GM19328 (cell line): Measurements from ENCODE around the gene TGOLN2.
"Not testable (repeated sequence)": the region's sequence is repeated elsewhere in the genome, so short reads cannot be mapped to it uniquely, and the experiment has no call there.

Experiments
- ATAC-seq: cut with Tn5 transposase; IDR thresholded peaks from one replicate; pipeline ENCODE4 v1.9.1; 2021; ENCODE audit warnings: mild to moderate bottlenecking, moderate library complexity; ENCODE audit not compliant: unreplicated experiment

The TGOLN2 gene

DNA sequence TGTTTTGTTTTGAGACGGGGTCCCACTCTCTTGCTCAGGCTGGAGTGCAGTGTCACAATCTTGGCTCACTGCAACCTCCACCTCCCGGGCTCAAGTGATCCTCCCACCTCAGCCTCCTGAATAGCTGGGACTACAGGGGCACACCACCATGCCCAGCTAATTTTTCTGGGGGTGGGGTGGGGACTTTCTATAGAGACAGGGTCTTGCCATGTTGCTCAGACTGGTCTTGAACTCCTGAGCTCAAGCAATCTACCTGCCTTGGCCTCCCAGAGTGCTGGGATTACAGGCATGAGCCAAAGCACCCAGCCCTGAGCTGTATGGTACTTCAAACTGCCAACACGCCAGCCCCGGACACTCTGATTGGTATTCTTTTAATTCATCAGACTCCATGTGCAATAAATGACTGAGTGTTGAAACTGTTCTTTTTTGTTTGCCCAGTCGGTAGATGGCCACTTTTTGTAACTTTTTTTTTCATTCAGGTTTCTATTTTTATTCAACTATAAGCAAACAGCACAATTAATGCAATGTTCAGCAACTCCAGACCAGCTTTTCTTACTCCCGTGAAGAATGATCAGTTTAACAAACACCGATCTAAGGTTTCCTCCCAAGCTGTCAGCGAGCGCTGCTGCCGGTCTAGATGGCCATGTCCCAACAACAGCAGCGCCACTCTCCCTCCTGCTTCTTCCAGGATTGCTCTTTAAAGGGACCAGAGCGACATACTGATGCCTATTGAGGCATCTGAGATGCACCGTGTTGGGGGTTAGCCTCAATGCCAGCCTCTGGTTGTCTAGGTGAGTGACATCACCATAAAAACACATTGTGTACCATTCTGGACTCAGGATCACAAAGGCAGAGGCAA is 12.5 kb upstream of the TGOLN2 start:
- ATAC-seq: no peak

DNA sequence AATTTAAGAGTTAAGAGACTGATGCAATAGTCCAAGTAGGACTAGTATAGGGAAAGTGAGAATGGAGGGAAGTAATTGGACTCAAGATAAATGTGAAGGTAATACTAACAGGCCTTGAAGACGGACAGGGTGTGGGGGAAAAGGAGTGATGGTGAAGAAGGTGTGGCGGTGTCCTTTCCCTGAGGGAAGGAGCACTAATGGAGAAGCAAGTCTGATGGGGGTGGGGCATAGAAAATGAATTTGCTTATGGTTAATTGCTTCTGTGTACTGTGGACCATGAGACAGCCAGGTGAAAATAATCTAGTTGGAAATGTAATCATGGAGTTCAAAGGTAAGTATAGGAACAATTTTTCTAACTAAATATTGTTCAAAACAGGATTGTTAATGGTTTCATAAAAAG is 7.1 kb upstream of the TGOLN2 start:
- ATAC-seq: no peak

DNA sequence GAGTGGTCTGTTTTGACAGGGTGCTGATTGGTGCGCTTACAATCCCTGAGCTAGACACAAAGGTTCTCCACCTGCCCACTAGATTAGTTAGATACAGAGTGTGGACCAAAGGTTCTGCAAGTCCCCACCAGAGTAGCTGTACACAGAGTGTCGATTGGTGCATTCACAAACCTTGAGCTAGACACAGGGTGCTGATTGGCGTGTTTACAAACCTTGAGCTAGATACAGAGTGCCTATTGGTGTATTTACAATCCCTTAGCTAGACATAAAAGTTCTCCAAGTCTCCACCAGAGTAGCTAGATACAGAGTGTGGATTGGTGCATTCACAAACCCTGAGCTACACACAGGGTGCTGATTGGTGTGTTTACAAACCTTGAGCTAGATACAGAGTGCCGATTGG is 6.1 kb upstream of the TGOLN2 start:
- ATAC-seq: not testable (repeated sequence)

DNA sequence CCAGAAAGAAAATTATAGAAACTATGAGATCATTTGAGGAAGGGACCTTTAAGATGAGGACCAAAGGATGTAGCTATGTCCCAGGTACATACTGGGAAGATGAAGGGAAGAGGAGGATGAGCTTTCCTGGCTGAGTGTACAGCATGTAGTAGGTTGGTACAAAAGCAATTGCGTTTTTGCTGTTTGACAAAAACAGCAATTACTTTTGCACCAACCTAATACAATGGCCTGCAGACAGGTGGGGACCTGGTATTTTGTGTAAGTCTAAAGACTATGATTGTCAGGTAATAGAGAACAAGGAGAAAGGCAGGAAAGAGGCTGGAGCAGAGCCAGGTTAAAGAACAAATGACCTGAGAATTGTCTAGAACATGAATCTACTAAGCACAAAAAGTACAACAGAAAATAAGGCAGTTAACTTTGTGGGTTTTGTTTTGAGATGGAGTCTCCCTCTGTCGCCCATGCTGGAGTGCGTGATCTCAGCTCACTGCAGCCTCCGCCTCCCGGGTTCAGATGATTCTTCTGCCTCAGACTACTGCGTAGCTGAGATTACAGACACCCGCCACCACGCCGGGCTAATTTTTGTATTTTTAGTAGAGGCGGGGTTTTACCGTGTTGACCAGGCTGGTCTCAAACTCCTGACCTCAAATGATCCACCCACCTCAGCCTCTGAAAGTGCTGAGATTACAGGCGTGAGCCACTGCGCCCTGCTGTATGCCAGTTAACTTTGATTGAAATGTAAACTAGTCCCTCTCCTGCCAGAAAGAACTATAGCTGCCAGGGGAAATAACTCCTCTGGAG is 3.2 kb upstream of the TGOLN2 start:
- no peak for ATAC-seq

DNA sequence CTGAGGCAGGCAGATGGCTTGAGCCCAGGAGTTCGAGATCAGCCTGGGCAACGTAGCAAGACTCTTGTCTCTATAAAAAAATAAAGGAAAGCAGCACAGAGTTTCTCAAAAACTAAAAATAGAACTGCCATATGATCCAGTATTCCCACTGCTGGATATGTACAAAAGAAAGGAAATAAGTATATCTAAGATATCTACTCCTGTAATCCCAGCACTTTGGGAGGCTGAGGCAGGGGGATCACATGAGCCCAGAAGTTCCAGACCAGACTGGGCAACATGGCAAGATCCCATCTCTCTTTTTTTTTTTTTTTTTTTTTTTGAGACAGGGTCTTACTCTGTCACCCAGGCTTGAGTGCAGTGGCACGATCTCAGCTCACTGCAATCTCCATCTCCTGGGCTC is 1.9 kb upstream of the TGOLN2 start:
- ATAC-seq: not testable (repeated sequence)

DNA sequence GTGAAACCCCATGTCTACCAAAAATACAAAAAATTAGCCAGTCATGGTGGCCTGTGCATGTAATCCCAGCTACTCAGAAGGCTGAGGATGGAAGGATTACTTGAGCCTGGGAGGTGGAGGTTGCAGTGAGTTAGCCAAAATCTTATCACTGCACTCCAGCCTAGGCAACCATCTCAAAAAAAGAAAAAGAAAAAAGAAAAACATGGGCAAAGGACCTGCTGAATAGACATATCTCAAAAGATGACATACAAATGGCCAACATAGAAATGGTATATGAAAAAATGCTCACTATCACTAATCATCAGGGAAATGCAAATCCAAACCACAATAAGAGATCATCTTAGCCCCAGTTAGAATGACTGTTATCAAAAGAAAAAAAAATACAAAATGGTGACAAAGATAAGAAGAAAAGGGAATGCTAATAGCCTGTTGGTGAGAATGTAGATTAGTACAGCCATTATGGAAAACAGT is 1.4 kb upstream of the TGOLN2 start:
- ATAC-seq: no peak

DNA sequence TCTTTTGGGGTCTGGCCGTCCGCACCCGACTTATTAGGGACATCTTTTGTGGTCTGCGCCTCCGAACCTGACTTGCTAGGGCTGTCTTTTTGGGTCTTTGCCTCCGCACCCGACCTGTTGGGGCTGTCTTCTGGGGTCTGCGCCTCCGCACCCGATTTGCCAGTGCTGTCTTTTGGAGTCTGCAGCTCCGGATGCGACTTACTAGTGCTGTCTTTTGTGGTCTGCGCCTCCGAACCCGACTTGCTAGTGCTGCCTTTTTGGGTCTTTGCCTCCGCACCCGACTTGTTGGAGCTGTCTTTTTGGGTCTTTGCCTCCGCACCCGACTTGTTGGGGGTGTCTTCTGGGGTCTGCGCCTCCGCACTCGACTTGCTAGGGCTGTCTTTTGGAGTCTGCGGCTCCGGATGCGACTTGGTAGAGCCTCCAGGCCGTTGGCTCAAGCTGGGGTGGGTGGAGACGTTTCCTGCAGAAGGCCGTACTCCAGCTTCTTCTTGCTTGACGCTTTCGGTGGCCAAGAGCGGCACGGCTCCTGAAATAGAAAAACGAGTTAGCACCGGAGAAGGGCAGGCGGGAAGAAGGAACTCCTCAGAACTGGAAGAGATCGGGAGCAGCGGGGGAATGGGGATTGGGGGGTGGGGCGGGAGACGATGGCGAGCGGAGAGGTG is 498 bp downstream of the TGOLN2 start:
- ATAC-seq: no peak

DNA sequence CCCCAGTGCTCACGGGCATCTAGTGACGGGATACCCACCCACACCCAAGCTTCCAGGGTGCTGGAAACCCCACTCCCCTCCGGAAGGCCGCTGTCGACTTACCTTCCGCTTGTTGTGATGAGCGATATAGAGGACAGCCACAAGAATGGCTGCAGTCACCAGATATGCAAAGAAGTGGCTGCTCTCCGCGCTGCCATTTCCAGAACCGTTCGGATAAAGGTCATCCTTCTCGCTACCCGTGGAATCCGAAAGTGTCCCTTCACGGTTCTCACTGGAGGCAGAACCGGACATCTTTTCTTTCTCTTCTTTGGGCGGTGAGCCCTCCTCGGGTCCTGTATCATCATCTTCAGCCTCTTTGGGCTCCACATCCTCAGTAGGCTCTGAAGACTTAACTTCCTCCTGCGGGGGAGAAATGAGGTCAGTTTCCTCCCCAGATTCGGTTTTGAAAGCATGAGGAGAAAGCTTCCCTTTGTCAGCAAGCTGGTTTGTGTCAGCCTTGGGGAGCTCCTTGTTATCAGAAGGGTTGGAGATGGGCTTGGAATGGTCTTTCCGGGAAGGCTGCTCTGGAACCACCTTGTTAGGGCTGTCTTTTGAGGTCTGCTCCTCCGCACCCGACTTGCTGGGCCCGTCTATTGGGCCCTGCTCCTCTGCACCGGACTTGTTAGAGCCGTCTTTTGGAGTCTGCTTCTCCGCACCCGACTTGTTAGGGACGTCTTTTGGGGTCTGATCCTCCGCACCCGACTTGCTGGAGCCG is 1.2 kb downstream of the TGOLN2 start:
- ATAC-seq: no peak

DNA sequence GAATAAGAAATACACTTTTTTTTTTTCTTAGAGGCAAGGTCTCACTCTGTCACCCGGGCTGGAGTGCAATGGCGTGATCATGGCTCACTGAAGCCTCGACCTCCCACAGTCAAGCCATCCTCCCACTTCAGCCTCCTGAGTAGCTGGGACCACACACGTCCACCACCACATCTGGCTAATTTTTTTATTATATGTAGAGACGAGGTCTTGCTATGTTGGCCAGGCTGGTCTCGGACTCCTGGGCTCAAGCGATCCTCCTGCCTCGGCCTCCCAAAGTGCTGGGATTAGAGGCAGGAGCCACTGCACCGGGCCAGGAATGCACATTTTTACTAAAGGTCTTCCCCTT is 2.4 kb downstream of the TGOLN2 start:
- ATAC-seq: no peak

DNA sequence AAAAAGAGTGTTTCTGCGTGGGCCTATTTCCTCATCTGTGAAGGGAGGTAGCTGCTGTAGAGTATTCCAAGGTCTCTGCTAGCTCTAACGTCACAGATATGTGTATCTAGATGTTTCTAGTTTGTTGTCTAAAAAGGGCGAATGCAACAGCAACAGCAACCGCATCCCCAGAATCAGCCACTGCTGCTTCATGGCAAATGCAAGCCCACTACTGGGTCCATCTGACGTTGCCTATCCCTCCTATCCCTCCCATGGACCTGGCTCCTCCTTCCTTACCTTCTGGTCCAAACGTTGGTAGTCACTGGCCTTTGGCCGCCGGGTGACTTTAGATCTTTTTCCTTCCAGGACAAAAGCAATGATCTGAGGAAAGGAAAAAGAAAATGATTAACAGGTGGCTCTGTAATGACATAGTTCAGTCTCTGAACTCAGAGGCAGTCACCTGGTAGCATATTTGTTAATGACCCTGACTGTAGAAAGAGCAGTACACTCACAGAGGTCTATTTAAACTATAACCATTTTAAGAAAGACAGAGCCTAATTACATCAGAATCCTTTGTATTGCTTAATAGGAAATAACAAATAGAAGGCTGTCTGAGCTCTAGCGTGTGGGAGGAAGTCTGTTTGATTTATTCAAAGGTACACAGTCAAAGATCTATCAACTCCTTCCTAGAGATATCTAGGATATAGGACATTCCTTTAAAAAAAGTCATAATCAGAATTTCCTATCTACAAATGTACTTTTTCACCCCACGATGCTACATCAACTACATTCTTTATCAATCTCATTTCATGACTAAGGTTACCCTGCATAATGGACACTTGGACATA is 2.9 kb downstream of the TGOLN2 start:
- no peak for ATAC-seq

DNA sequence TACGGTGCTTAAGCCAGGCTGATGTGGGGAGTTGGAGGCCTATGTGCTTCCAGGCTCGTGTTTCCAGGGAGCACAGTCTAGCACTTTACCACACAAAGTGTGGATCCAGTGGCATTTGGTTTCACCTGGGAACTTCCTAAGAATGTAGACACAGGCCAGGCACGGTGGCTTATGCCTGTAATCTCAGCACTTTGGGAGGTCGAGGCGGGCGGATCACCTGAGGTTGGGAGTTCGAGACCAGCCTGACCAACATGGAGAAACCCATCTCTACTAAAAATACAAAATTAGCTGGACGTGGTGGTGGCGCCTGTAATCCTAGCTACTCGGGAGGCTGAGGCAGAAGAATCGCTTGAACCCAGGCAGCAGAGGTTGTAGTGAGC is 3.8 kb downstream of the TGOLN2 start:
- not testable (repeated sequence) for ATAC-seq

DNA sequence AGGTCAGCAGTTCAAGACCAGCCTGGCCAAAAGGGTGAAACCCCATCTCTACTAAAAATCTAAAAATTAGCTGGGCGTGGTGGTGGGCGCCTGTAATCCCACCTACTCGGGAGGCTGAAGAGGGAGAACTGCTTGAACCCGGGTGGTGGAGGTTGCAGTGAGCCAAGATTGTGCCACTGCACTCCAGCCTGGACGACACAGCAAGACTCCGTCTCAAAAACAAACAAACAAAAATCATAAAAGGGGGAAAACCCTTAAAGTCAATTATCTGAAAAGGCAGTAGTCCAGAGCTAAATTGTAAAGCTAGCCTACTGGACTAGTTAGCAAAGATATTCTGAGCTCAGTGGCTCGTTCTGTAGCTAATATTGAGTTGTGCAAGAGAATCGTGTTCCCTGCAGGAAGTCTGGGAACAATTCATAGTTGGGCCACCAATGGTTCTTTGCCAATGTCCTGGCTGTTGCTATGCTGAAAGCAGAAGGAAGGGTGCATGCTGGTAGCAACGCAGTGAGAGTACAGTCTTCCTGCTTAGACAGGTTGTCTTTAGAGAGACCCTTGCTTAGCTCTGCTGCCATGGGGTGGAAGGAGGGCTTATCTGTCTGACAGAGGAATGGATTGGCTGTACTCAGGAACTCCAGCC is 4.3 kb downstream of the TGOLN2 start:
- ATAC-seq: no peak

DNA sequence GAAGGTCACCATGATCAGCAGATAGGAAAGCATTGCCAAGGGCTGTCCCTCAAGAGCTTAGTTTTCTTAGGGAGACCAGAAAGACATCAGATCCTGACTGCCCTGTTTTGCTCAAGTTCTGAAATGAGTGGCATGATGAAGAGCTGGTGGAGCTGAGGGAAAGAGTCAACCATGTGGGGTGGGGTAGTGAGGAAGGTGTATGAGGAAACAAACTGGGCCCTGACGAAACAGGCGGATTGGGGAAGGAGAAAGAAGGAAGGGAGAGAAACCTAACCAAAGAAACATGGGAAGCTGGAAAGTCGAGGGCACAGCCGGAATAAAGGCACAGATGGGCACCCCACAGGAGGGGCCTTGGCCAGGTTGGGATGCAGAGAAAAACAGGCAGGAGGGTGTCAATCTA is 8.0 kb downstream of the TGOLN2 start:
- no peak for ATAC-seq

DNA sequence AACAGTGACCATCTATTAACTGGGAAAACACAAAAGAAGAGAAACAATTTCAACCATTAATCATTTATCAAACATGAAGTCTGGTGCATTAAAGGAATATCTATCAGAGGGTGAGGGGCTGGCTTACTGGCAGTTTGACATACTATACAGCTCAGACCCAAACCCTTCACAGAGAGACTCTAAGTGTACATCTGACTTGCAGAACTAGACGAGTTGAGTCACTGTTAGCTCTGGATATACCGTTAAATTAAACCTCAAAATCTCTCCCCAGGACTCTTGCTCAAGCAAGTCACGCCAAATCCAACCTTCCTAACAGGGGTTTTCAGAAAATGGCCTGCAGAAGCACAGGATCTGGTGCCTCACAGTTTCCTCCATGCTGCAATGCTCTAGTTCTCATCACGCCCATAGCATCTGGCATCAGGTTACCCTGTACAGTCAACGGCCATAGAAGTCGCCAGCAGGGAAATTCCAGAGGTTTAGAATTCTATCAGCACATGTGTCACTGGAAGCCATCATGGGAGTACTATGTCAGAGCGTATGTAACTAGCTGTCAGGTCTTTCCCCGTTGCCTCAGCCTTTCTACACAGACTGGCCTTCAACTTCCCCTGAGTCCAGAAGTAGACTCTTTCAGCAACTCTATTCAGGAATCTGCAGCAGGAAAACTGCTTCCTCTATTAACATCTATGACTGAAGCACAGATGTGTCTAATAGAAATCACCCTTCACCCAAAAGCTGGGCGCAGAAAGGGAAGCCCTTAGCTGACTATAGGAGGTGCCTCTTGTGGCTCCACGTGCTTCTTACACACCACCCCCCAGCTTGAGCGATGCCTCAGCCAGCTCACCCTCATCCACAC is 9.3 kb downstream of the TGOLN2 start:
- ATAC-seq: no peak

DNA sequence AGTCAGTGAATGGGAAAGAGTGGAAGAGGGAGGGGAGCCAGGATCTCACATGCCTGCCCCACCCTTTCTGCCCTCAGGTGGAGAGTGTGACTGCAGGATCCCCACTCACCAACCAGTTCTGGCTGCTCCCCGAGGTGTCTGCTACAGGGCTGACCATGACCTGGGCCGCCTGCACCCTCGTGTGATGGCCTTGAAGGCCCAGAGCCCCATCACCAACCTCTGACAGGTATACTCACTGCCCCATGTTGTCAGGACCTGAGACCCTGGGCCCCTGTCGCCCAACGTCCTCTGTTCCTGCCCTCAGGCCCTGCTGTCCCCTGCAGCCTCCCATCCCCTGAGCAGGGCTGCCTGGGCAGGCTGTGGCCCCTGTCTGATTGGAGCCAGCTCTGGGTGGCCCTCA is 11.9 kb downstream of the TGOLN2 start:
- not testable (repeated sequence) for ATAC-seq

DNA sequence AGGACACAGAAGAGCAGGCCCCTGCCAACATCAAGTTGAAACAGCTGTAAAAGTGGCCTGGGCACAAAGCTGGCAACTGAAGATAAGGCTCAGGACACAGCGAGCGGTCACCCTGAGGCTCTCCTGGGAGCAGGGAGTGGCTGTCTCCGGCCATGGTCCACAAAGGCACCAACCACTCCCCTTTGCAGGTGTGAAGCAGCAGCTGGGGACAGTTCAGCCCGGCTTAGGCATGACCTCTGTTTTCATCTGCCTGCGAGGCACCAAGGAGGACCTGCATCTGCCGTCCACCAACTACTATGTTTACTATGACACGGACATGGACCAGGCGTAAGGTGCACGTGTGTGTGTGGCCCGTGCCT is 12.9 kb downstream of the TGOLN2 start:
- ATAC-seq: no peak

DNA sequence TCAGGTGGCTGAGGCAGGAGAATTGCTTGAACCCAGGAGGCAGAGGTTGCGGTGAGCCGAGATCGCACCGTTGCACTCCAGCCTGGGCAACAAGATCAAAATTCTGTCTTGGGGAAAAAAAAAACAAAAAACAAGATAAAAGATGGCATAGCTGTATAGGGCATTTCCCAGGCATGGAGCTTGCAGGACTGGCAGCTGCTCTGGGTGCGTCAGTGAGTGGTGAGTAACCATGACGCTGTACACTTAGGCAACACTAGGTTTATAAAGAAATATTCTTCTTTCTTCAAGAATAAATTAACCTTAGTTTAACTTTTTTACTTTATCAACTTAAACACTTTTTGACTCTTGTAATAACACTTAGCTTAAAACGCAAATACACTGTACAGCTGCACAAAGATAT is 15.4 kb downstream of the TGOLN2 start:
- no peak for ATAC-seq

DNA sequence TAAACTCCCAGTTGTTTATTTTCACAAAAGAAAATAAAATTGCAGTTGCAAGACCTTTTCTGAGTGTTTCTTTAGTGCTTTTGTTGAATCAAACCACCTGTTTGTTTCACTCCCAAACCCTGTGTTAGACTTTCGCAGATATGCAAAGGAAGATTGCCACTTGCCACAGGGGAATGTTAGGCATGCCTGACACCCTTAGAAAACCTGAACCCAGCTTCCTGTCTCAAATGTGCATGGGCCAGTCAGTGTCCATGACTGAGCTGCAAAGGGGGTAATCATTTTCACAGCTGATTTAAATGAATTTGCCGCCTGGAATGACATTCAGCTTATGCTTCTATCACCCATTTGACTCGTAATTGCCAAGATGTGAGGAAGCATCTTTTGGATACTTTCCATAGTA is 17.5 kb downstream of the TGOLN2 start:
- ATAC-seq: no peak
